Limb (tissue), 2 donors: ENCODE data around the gene DCUN1D2.

ENCODE experiments used
- DNase-seq, 2 donors: peaks; one replicate each; pipeline ENCODE4 v3.0.0-alpha.2; 2016; ENCODE audit errors: extremely low spot score in 2 of 2

The DCUN1D2 gene

DNA sequence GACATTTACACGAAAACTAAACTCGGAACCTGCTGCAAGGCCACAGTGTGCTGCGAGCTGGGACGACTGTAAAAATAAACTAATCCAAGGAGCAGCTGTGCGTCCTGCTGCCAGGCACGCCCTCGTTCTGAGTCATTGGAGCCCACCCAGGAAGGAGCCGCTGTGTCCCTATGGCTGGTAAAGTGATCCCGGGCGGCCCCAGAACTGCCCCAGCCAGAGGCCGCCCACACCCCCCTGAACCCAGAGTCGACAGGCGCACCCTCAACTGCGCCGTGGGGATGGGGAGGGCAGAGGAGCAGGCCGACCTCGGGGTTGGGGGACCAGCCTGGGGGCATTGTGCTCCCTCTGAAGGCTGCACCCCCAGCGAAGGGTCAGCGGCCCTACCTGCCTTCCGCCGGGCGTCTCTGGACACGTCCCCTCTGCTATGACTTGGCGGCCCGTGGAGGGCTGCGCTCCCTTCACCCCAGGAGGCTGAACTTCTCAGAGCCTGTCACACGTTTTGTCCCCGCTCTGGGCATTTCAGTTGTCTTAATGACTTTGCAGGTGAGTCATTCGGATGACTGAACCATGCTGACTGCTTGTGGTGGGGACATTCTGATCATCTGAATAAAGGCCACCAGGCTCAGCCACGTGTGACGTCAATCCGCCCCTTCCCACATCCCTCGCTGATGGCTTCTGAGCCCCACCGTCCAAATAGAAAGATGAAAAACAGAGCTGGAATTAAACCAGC lies 79.9 kb downstream of the DCUN1D2 start:
- peak; percentile 66 to 71 for DNase-seq

DNA sequence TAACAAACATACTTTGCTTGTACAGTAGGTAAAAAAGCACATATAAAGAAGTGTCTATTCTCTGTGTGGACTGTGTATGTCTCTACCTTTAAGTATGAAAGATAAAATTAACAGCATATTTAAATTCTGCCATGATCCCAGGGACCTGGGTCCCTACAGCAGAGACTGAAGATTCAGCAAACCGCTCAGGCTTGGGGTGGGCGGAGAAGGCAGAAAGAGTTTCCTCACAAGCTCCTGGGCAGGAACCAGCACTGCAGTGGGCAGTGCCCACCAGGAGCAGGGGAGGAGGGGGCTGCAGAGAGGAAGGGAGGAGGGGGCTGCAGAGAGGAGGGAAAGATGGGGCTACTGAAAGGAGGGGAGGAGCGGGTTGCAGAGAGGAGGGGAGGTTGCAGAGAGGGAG lies 81.9 kb downstream of the DCUN1D2 start:
- DNase-seq, result no peak

GRCh38 chr13:113407531-113408393 lies 82.7 kb downstream of the DCUN1D2 start:
- peak in 1 of 2 donors; percentile 30 for DNase-seq

DNA sequence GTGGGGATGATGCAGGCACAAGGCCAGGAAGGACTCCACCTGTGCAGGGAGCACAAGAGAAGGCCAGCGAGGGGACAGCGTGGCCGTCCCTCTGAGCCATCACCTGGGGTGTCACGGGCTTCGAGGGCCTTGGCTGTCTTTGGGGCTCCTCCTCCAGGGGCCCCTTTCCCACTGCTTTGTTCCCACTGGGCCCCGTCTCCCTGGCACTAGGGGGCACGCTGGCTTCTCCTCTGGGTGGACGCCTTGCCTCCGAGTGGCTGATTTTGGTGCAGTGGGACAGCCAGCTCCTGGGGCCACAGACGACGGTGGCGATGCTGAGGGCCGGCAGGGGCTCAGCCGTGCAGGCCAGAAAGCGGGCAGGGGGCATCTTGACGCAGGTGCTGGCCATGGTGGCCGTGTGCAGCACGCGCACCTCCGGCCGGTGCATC lies 83.4 kb downstream of the DCUN1D2 start:
- DNase-seq, result no peak

- no peak for DNase-seq
These were observed 84.0 kb downstream of the DCUN1D2 start for GRCh38 chr13:113406321-113407102.
